ENCODE data around the gene CYP20A1.
A peak's percentile ranks its signal among the peaks of the same experiment; 100 is the strongest.

The CYP20A1 gene

GRCh38 chr2:203326356-203326755, 87.5 kb downstream of the CYP20A1 start:
- Histone ChIP-seq H3K27me3 (no peaks in the 10 kb centered on the region), H3K4me3 (ENCODE audit: low read depth, low read length) (no peak overlapping the region), H3K4me1 (no peaks in the 10 kb centered on the region; the same call in 1 of the 2 replicates), H3K9me3 (no peaks in the 10 kb centered on the region), H3K36me3 (no peaks in the 10 kb centered on the region)
- TF ChIP-seq CTCF (IDR thresholded peaks at IDR 0.05; ENCODE audit: low read depth, low read length), result no peak
- DNase-seq, result no peak

DNA sequence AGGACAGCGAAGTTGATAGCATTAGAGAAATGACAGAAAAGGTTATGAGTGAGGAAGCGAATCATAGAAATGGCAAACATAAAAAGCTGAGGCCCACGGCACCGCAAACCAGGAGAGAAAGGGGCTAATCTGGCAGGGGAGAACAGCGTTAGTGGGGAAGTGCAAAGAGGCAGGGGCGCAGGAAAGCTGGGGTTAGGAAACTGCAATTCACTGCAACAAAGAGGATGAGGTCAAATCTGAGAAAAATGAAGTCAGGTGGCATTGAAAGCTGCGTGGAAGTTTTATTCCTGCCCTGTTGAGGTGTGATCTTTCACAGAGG, 88.7 kb downstream of the CYP20A1 start:
- Histone ChIP-seq H3K4me3 (ENCODE audit: low read depth, low read length) (peak overlapping the region; percentile 64), H3K4me1 (no peaks in the 10 kb centered on the region; the same call in 1 of the 2 replicates), H3K9me3 (no peaks in the 10 kb centered on the region), H3K36me3 (0 out of 2 replicates have a peak, but pooled peaks cover 3% of the 10 kb centered on the region), H3K27me3 (no peaks in the 10 kb centered on the region)
- TF ChIP-seq CTCF (IDR thresholded peaks at IDR 0.05; ENCODE audit: low read depth, low read length), result no peak
- DNase-seq, result peak; percentile 19

GRCh38 chr2:203327901-203328759, 89.3 kb downstream of the CYP20A1 start, which contains the start of gene ABI2:
ABI2 (plus strand) TSS chr2:203328394; CDS start chr2:203328515, 121 bp downstream.
- DNase-seq, result peak; percentile 98
- peak within 1 kb of the TSS; percentile 98 for H3K4me3 ChIP-seq (ENCODE audit: low read depth, low read length)
- TF ChIP-seq CTCF (IDR thresholded peaks at IDR 0.05; ENCODE audit: low read depth, low read length), result no peak

GRCh38 chr2:203328760-203329540, 90.1 kb downstream of the CYP20A1 start:
- DNase-seq, result peak; percentile 51
- 0 out of 2 replicates have a peak, but pooled peaks cover 3% of the 10 kb centered on the region for H3K36me3 ChIP-seq
- no peak for TF ChIP-seq CTCF (IDR thresholded peaks at IDR 0.05; ENCODE audit: low read depth, low read length)
- no peaks in the 10 kb centered on the region; the same call in 1 of the 2 replicates for H3K4me1 ChIP-seq
- no peaks in the 10 kb centered on the region for H3K9me3 ChIP-seq
- no peaks in the 10 kb centered on the region for H3K27me3 ChIP-seq
- H3K4me3 ChIP-seq (ENCODE audit: low read depth, low read length), result peak overlapping the region; percentile 98

More at GRCh38 chr2:203327901-203328759, 89.3 kb downstream of the CYP20A1 start, which contains the start of gene ABI2:
- Histone ChIP-seq H3K36me3 (0 out of 2 replicates have a peak, but pooled peaks cover 3% of the 10 kb centered on the region), H3K27me3 (no peaks in the 10 kb centered on the region), H3K4me1 (no peaks in the 10 kb centered on the region; the same call in 1 of the 2 replicates), H3K9me3 (no peaks in the 10 kb centered on the region)

- peak overlapping the region; percentile 98; the same call in 1 of the 2 replicates for H3K4me3 ChIP-seq (ENCODE audit: low read depth, low read length)
Observed at GRCh38 chr2:203330434-203330833, 91.6 kb downstream of the CYP20A1 start.

More at GRCh38 chr2:203330434-203330833, 91.6 kb downstream of the CYP20A1 start:
- Histone ChIP-seq H3K27me3 (no peaks in the 10 kb centered on the region), H3K9me3 (no peaks in the 10 kb centered on the region), H3K4me1 (no peaks in the 10 kb centered on the region; the same call in 1 of the 2 replicates), H3K36me3 (peaks cover 6% of the 10 kb centered on the region; the same call in 1 of the 2 replicates)
- no peak for TF ChIP-seq CTCF (IDR thresholded peaks at IDR 0.05; ENCODE audit: low read depth, low read length)
- no peak for DNase-seq

Data from BE2C (cell line).